K562 (cell line): Measurements from ENCODE around the gene USHBP1. TPM values are rescaled to one million over a fixed set of nuclear protein-coding genes. Genes with fewer than 3 reads are reported as not detected.

Experiments
- GABPA ChIP-seq: fragments of 200-800 bp; sonication (Bioruptor generic); conservative IDR thresholded peaks from 2 replicates; pipeline ENCODE4 v1.6.1; 2016; ENCODE audit warnings: low read depth, missing genetic modification characterization, missing compliant biosample characterization
- HMGXB4 ChIP-seq: sonication (generic); formaldehyde crosslinking; IDR thresholded peaks from 2 replicates; pipeline ENCODE4 v1.8.1; 2023; ENCODE audit warnings: mild to moderate bottlenecking, missing genetic modification reagents
- HNRNPLL ChIP-seq: fragments of 200-400 bp; formaldehyde crosslinking; IDR thresholded peaks from 2 replicates; pipeline ENCODE4 v1.6.1; 2017; ENCODE audit warnings: low read length, low read depth, mild to moderate bottlenecking; ENCODE audit not compliant: poor library complexity, severe bottlenecking
- KDM1A ChIP-seq, 2 experiments: fragments of 450-650 bp; IDR thresholded peaks; 2 replicates each; pipeline ENCODE4 v1.6.1; 2016; ENCODE audit warnings: mild to moderate bottlenecking in 2 of 2
- NR2F6 ChIP-seq: fragments of 450-650 bp; formaldehyde crosslinking; IDR thresholded peaks from 2 replicates; pipeline ENCODE4 v1.4.0; 2020; ENCODE audit warnings: mild to moderate bottlenecking
- OTX1 ChIP-seq: fragments of 450-650 bp; formaldehyde crosslinking; IDR thresholded peaks from 2 replicates; pipeline ENCODE4 v1.4.0; 2022; ENCODE audit warnings: mild to moderate bottlenecking
- RAD21 ChIP-seq, 2 experiments: fragments of 250-450 bp in 1 of 2; fragments of 450-650 bp in 1 of 2; sonication (Bioruptor Pico) in 1 of 2; formaldehyde crosslinking in 1 of 2; IDR thresholded peaks in 1 of 2; conservative IDR thresholded peaks in 1 of 2; 2 replicates each; pipeline versions ENCODE4 v1.4.0 to v1.8.0; 2020 to 2022; ENCODE audit warnings: mild to moderate bottlenecking in 2 of 2, moderate library complexity in 1 of 2
- TBL1XR1 ChIP-seq, 2 experiments: IDR thresholded peaks; 2 replicates each; pipeline ENCODE4 v1.6.1; 2012; ENCODE audit warnings: improper control_type of control experiment in 2 of 2, low read length in 2 of 2, mild to moderate bottlenecking in 1 of 2
- WHSC1 ChIP-seq: IDR thresholded peaks from one replicate; pipeline ENCODE4 v1.6.1; 2012; ENCODE audit warnings: low read length, control low read depth, inconsistent platforms
- ZNF232 ChIP-seq: sonication (generic); formaldehyde crosslinking; IDR thresholded peaks from 2 replicates; pipeline ENCODE4 v1.8.0; 2022; ENCODE audit warnings: mild to moderate bottlenecking, missing genetic modification reagents
- ZSCAN29 ChIP-seq: fragments of 450-650 bp; IDR thresholded peaks from 2 replicates; pipeline ENCODE4 v1.6.1; 2017
- polyA plus RNA-seq, 8 experiments: library from polyadenylated mRNA; depleted of rRNA in 4 of 8; stranded (reverse) in 5 of 8; unstranded in 3 of 8; fragments of >200 nt; fragmentation: Nextera tagmentation in 2 of 8; fragmentation: Illumina TruSeq in 1 of 8; extraction: Ambion mirVana in 2 of 8; extraction: Trizol in 1 of 8; gene quantifications; 2 replicates each; pipeline versions ENCODE4 v1.2.1 to v1.2.3, GENCODE V29; 2011 to 2014; ENCODE audit warnings: inconsistent platforms in 1 of 8, missing spikeins in 1 of 8
- total RNA-seq, 7 experiments: library from RNA; depleted of rRNA in 6 of 7; stranded (reverse); fragments of >200 nt in 6 of 7; fragmentation: Illumina TruSeq in 2 of 7; extraction: Trizol in 2 of 7; gene quantifications; 2 replicates each; pipeline versions ENCODE4 v1.2.1 to v1.2.3, GENCODE V29; 2011 to 2021; ENCODE audit warnings: low replicate concordance in 1 of 7
- TF ChIP-seq, protein P1 (sequence below): fragments of 250-450 bp; sonication (Bioruptor Pico); IDR thresholded peaks from 2 replicates; pipeline ENCODE4 v1.8.0; 2022; ENCODE audit warnings: moderate library complexity, mild to moderate bottlenecking, inconsistent platforms
- TF ChIP-seq, protein P2 (sequence below): fragments of 450-650 bp; formaldehyde crosslinking; IDR thresholded peaks from 2 replicates; pipeline ENCODE4 v1.4.0; 2020; ENCODE audit warnings: mild to moderate bottlenecking, moderate library complexity
- TF ChIP-seq, protein P3 (sequence below), 2 experiments: fragments of 450-650 bp; formaldehyde crosslinking in 1 of 2; IDR thresholded peaks; 2 replicates each; pipeline versions ENCODE4 v1.4.0 to v1.6.1; 2014 to 2020; ENCODE audit warnings: mild to moderate bottlenecking in 2 of 2, borderline replicate concordance in 1 of 2, low read depth in 1 of 2
- TF ChIP-seq, protein P4 (sequence below): sonication (generic); formaldehyde crosslinking; IDR thresholded peaks from 2 replicates; pipeline ENCODE4 v1.8.0; 2022; ENCODE audit warnings: missing genetic modification reagents, mild to moderate bottlenecking, moderate library complexity, borderline replicate concordance

The USHBP1 gene
- total and polyA plus RNA-seq, 9 of the 15 experiments (the other 6 are each of a cell fraction or from before 2014, with no cell fraction given) = 0.03 to 0.10 (median 0.05) TPM; not detected in 5

DNA sequence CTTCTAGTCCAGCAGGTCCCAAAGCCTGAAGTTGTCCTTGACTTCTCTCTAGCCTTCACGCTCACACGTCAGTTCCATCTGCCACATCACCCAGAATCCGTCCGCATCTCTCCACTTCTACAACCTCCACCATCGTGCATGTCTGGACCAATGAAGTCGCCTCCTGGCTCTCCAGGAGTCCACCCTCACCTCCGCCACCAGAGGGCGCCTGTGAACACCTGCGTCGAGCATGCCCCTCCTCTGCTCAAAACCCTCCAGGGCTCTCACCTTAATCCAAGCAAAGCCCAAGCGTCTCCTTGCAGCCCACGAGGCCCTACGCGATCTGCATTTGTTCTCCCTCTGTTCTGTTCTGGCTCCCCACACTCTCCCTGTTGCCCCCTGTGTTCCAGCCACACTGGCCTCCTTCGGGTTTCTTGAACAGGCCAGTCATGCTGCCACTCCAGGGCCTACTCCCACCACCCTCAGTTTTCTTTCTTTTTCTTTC lies 3.7 kb downstream of the USHBP1 start (continued):
- TF ChIP-seq ZNF232 (CRISPR knock-in tag) (no peak), ZSCAN29 (no peak), HMGXB4 (CRISPR knock-in tag) (no peak), RAD21 (CRISPR knock-in tag; conservative IDR thresholded peaks at IDR 0.05 in 1 of 2, IDR thresholded peaks at IDR 0.05 in 1 of 2) (peak; percentile 56 to 74), GABPA (tag) (no peak), WHSC1 (no peak), TBL1XR1 (IDR thresholded peaks at IDR 0.05; ENCODE audit: low read length in 2 of 2) (peak in 1 of 2 experiments; percentile 38; a peak in 1 of 4 replicates), OTX1 (0 out of 2 replicates have a peak, but pooled peaks have one; percentile 25), HNRNPLL (peak; percentile 4), NR2F6 (no peak), KDM1A (IDR thresholded peaks at IDR 0.05) (peak in 1 of 2 experiments; percentile 62; a peak in 2 of 4 replicates)
- TF ChIP-seq, protein P1, sequence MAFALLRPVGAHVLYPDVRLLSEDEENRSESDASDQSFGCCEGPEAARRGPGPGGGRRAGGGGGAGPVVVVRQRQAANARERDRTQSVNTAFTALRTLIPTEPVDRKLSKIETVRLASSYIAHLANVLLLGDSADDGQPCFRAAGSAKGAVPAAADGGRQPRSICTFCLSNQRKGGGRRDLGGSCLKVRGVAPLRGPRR (CRISPR knock-in tag) = peak; percentile 11; the same call in 1 of the 2 replicates
- TF ChIP-seq, protein P2, sequence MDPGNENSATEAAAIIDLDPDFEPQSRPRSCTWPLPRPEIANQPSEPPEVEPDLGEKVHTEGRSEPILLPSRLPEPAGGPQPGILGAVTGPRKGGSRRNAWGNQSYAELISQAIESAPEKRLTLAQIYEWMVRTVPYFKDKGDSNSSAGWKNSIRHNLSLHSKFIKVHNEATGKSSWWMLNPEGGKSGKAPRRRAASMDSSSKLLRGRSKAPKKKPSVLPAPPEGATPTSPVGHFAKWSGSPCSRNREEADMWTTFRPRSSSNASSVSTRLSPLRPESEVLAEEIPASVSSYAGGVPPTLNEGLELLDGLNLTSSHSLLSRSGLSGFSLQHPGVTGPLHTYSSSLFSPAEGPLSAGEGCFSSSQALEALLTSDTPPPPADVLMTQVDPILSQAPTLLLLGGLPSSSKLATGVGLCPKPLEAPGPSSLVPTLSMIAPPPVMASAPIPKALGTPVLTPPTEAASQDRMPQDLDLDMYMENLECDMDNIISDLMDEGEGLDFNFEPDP (CRISPR knock-in tag) = no peak
- TF ChIP-seq, protein P3, sequence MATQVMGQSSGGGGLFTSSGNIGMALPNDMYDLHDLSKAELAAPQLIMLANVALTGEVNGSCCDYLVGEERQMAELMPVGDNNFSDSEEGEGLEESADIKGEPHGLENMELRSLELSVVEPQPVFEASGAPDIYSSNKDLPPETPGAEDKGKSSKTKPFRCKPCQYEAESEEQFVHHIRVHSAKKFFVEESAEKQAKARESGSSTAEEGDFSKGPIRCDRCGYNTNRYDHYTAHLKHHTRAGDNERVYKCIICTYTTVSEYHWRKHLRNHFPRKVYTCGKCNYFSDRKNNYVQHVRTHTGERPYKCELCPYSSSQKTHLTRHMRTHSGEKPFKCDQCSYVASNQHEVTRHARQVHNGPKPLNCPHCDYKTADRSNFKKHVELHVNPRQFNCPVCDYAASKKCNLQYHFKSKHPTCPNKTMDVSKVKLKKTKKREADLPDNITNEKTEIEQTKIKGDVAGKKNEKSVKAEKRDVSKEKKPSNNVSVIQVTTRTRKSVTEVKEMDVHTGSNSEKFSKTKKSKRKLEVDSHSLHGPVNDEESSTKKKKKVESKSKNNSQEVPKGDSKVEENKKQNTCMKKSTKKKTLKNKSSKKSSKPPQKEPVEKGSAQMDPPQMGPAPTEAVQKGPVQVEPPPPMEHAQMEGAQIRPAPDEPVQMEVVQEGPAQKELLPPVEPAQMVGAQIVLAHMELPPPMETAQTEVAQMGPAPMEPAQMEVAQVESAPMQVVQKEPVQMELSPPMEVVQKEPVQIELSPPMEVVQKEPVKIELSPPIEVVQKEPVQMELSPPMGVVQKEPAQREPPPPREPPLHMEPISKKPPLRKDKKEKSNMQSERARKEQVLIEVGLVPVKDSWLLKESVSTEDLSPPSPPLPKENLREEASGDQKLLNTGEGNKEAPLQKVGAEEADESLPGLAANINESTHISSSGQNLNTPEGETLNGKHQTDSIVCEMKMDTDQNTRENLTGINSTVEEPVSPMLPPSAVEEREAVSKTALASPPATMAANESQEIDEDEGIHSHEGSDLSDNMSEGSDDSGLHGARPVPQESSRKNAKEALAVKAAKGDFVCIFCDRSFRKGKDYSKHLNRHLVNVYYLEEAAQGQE (IDR thresholded peaks at IDR 0.05; ENCODE audit: borderline replicate concordance) = peak; percentile 77
- TF ChIP-seq, protein P3 (CRISPR knock-in tag; IDR thresholded peaks at IDR 0.05; ENCODE audit: low read depth) = no peak
- TF ChIP-seq, protein P4, sequence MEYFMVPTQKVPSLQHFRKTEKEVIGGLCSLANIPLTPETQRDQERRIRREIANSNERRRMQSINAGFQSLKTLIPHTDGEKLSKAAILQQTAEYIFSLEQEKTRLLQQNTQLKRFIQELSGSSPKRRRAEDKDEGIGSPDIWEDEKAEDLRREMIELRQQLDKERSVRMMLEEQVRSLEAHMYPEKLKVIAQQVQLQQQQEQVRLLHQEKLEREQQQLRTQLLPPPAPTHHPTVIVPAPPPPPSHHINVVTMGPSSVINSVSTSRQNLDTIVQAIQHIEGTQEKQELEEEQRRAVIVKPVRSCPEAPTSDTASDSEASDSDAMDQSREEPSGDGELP (CRISPR knock-in tag) = peak; percentile 84; the same call in 1 of the 2 replicates
